Heart right ventricle (tissue), 16 donors: Measurements from ENCODE around the gene OSBPL9. TPM values are rescaled to one million over a fixed set of nuclear protein-coding genes. Genes with fewer than 3 reads are reported as not detected.
A peak's percentile ranks its signal among the peaks of the same experiment; 100 is the strongest.

Source experiments
- ATAC-seq, 8 donors: fragments of 200-7000 bp; cut with Tn5 transposase; one replicate each; pipeline ENCODE4 v1.9.1; 2020; ENCODE audit warnings: mild to moderate bottlenecking in 8 of 8, moderate library complexity in 8 of 8, moderate number of reproducible peaks in 1 of 8
- DNase-seq, 2 donors: peaks; one replicate each; pipeline ENCODE4 v3.0.0-alpha.2; 2020
- H3K27ac ChIP-seq, 10 donors: fragments of 200-600 bp; sonication (generic) in 2 of 10; one replicate each; pipeline versions ENCODE4 v1.5.0 to v1.8.0; 2020 to 2022; ENCODE audit warnings: mild to moderate bottlenecking in 3 of 10
- H3K27me3 ChIP-seq, 7 donors: fragments of 200-600 bp; one replicate each; pipeline ENCODE4 v1.8.0; 2021 to 2022; ENCODE audit warnings: mild to moderate bottlenecking in 2 of 7
- H3K36me3 ChIP-seq, 9 donors: fragments of 200-600 bp; sonication (generic) in 1 of 9; one replicate each; pipeline versions ENCODE4 v1.5.0 to v1.8.0; 2020 to 2022; ENCODE audit warnings: mild to moderate bottlenecking in 2 of 9
- H3K4me1 ChIP-seq, 9 donors: fragments of 200-600 bp; sonication (generic) in 1 of 9; one replicate each; pipeline versions ENCODE4 v1.5.0 to v1.8.0; 2020 to 2022; ENCODE audit warnings: mild to moderate bottlenecking in 4 of 9
- H3K4me3 ChIP-seq, 10 donors: fragments of 200-600 bp; sonication (generic) in 2 of 10; one replicate each; pipeline versions ENCODE4 v1.5.0 to v1.8.0; 2020 to 2022; ENCODE audit warnings: mild to moderate bottlenecking in 7 of 10, moderate library complexity in 2 of 10
- H3K9me3 ChIP-seq, 11 donors: fragments of 200-600 bp in 10 of 11; sonication (generic) in 2 of 11; one replicate each; pipeline versions ENCODE4 v1.5.0 to v1.8.0; 2013 to 2022; ENCODE audit warnings: mild to moderate bottlenecking in 2 of 11, control low read depth in 1 of 11, moderate library complexity in 1 of 11
- WGBS, 2 donors: extraction: QIAGEN DNeasy Blood & Tissue Kit; methylation state at CpG; one replicate each; pipeline ENCODE4 v1.1.7; 2013; ENCODE audit warnings: inconsistent platforms in 1 of 2; 5-methylcytosine and 5-hydroxymethylcytosine counted together
- intact Hi-C, 10 donors: fragments of 100-400 bp; cut with DNase I; formaldehyde crosslinking; loops; one replicate each; pipeline versions ENCODE4 v1.11.1 to v1.14.2; 2022
- polyA plus RNA-seq, 2 donors: library from polyadenylated mRNA; stranded (reverse); fragments of 200-250 nt; gene quantifications; one replicate each; pipeline ENCODE4 v1.2.3, GENCODE V29; 2013
- total RNA-seq, 10 donors: library from RNA; stranded (reverse); fragmentation: NEBNext Ultra II Directional in 3 of 10; extraction: Animal tissue kit (Norgen Biotek cat#: 25700) in 3 of 10; gene quantifications; one replicate each; pipeline versions ENCODE4 v1.2.1 to v1.2.4, GENCODE V29; 2021 to 2023
- TF ChIP-seq, protein P1 (sequence below), 9 donors: fragments of 200-600 bp; sonication (generic) in 2 of 9; IDR thresholded peaks; one replicate each; pipeline versions ENCODE4 v1.5.0 to v1.8.0; 2021 to 2022; ENCODE audit warnings: antibody characterized with exemption in 9 of 9, mild to moderate bottlenecking in 5 of 9, moderate library complexity in 1 of 9
- donor health status: Arrhythmogenic right ventricular cardiomyopathy.
- donor health status: ischemic (EF 13 %, LVEDD 7.1; RV severe dilation, severe dysfunction).
- donor health status: healthy with polysubstance abuse.
- donor health status: DM: no; HTN: yes; CAD: no.
- donor health status: DM: no; HTN: no; CAD: no.
- donor health status: ischemic (EF 25% LVEDD 6.9; RV normal size, moderate dysfunction).
- donor health status: ischemic (EF 25% LVEDD 5.7; RV mildly dilated, moderate dysfunction).
- donor health status: healthy.
- donor health status: DM: yes; HTN: yes; CAD: no.
- donor health status: Ischemic cardiomyopathy.
- donor health status: ischemic (EF 35%, LVEDD 5.7; RV mildly dilated, moderate dysfunction).
- donor health status: nonischemic (EF 11% LVEDD 7.7; RV severe dilation, severe dysfunction).
- donor health status: DM: yes; HTN: yes; CAD: no.
- donor health status: PGD.
- donor health status: ischemic (EF 29% LVEDD 5.4; RV normal size, mild dysfunction).
- donor health status: nonischemic (EF 23%, LVEDD 6.1; RV moderate dilation, normal function).

The OSBPL9 gene
- total and polyA plus RNA-seq, 12 donors = 32.5 to 82.9 (median 55.6) TPM

DNA sequence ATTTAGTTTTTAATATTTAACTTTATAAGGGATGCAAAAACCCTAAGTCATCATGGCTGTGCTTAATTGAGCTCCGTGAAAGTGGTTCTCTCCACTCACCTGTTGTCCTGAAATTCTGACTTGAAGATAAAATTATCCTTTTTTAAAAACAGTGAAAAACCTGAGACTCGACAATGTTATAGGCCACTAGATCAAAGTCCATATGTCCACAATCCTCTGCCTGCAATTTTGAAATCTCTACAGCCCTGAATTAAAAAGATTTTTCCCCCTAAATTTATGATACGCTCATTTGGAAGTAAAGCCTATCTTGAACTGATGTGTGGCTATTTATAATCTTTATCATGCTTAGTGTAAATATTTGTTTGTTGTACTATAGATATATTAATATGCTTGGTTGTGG is 18.7 kb downstream of the OSBPL9 start:
- Histone ChIP-seq H3K4me1 (peaks cover 2 to 42% (median 11%) of the 10 kb centered on the region in 9 donors), H3K9me3 (no peaks in the 10 kb centered on the region), H3K36me3 (no peaks in the 10 kb centered on the region), H3K27me3 (no peaks in the 10 kb centered on the region), H3K4me3 (no peak overlapping the region), H3K27ac (no peak overlapping the region)
- TF ChIP-seq, protein P1, sequence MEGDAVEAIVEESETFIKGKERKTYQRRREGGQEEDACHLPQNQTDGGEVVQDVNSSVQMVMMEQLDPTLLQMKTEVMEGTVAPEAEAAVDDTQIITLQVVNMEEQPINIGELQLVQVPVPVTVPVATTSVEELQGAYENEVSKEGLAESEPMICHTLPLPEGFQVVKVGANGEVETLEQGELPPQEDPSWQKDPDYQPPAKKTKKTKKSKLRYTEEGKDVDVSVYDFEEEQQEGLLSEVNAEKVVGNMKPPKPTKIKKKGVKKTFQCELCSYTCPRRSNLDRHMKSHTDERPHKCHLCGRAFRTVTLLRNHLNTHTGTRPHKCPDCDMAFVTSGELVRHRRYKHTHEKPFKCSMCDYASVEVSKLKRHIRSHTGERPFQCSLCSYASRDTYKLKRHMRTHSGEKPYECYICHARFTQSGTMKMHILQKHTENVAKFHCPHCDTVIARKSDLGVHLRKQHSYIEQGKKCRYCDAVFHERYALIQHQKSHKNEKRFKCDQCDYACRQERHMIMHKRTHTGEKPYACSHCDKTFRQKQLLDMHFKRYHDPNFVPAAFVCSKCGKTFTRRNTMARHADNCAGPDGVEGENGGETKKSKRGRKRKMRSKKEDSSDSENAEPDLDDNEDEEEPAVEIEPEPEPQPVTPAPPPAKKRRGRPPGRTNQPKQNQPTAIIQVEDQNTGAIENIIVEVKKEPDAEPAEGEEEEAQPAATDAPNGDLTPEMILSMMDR (IDR thresholded peaks at IDR 0.05) = no peak
- DNase-seq = no peak
- 90% methylated on average over 3 of the region's 3 CpGs for WGBS, 2 donors
- intact Hi-C loops = loop anchor here in 2 of 10 donors (10.0 kb wide), 2 partner anchors 129 to 369 kb away; no protein-coding TSS in a partner anchor
- no peak for ATAC-seq

GRCh38 chr1:51636191-51636590 is 19.3 kb downstream of the OSBPL9 start:
- H3K4me1 ChIP-seq = peaks cover 2 to 42% (median 16%) of the 10 kb centered on the region in 9 donors
- no peaks in the 10 kb centered on the region for H3K27me3 ChIP-seq
- 96% methylated on average over 2 of the region's 2 CpGs for WGBS, 2 donors
- TF ChIP-seq, protein P1 (IDR thresholded peaks at IDR 0.05) = no peak
- no peak overlapping the region for H3K27ac ChIP-seq
- ATAC-seq (no peak), DNase-seq (no peak)
- H3K36me3 ChIP-seq = no peaks in the 10 kb centered on the region
- intact Hi-C loops = loop anchor here in 2 of 10 donors (10.0 kb wide), 2 partner anchors 129 to 369 kb away; no protein-coding TSS in a partner anchor
- no peaks in the 10 kb centered on the region for H3K9me3 ChIP-seq
- no peak overlapping the region for H3K4me3 ChIP-seq

DNA sequence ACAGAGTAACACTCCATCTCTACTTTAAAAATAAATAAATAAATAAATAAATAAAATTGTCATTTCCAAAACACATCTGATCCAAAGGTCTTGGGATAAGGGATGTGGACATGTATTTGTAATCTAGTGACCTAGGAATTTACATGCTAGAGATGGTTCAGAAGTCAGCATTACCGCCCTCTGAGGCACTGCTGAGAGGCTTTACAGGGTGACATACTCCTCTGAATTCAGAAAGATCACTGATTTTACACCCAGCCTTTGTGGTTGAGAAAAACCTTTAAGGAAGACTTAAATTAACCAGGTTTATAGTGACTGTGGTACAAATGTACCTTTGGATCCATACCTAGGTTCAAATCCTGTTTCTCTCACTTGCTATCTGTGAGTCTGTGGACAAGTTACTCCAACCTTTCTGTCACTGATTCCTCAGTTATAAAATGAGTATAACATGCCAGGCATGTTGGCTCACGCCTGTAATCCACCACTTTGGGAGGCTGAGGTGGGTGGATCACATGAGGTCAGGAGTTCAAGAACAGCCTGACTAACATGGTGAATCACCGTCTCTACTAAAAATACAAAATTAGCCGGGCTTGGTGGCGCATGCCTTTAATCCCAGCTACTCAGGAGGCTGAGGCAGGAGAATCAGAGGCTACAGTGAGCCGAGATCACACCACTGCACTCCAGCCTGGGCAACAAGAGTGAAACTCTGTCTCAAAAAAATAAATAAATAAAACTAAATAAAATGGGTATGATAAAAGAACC is 20.1 kb downstream of the OSBPL9 start:
- intact Hi-C loops = loop anchor here in 2 of 10 donors (10.0 kb wide), 2 partner anchors 128 to 368 kb away; no protein-coding TSS in a partner anchor
- no peaks in the 10 kb centered on the region for H3K9me3 ChIP-seq
- DNase-seq (no peak), ATAC-seq (peak in 6 of 8 donors; percentile 30 to 78 (median 47))
- peaks cover 2 to 44% (median 23%) of the 10 kb centered on the region in 9 donors for H3K4me1 ChIP-seq
- H3K36me3 ChIP-seq = no peaks in the 10 kb centered on the region
- TF ChIP-seq, protein P1 (IDR thresholded peaks at IDR 0.05) = no peak
- H3K27me3 ChIP-seq = no peaks in the 10 kb centered on the region
- H3K27ac ChIP-seq = peak overlapping the region in 4 of 10 donors; percentile 9 to 57 (median 24)
- H3K4me3 ChIP-seq = no peak overlapping the region
- 64 to 67% methylated on average over 6 of the region's 6 CpGs for WGBS, 2 donors

DNA sequence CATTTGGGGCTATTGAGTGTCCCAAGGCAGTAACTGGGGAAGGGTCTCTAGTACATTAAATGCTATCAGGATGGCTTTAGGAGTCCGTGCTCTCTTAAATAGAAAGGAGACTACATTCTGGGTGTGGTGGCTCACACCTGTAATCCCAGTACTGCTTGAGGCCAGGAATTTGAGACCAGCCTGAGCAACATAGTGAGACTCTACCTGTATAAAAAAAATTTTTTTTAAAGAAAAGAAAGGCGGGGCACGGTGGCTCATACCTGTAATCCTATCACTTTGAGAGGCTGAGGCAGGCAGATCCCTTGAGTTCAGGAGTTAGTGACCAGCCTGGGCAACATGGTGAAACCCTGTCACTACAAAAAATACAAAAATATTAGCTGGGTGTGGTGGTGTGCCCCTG is 21.5 kb downstream of the OSBPL9 start:
- no peaks in the 10 kb centered on the region for H3K9me3 ChIP-seq
- peaks cover 11 to 58% (median 36%) of the 10 kb centered on the region in 9 donors for H3K4me1 ChIP-seq
- DNase-seq = no peak
- no peak for ATAC-seq
- no peak overlapping the region for H3K27ac ChIP-seq
- intact Hi-C loops = loop anchor here in 2 of 10 donors (10.0 kb wide), 2 partner anchors 126 to 366 kb away; no protein-coding TSS in a partner anchor
- no peak overlapping the region for H3K4me3 ChIP-seq
- H3K27me3 ChIP-seq = no peaks in the 10 kb centered on the region
- TF ChIP-seq, protein P1 (IDR thresholded peaks at IDR 0.05) = no peak
- no peaks in the 10 kb centered on the region for H3K36me3 ChIP-seq
- 97 to 98% methylated on average over 3 of the region's 3 CpGs for WGBS, 2 donors
